Prostate gland (tissue), 2 donors: ENCODE measurements around the gene FOLH1. TPM values are rescaled to one million over a fixed set of nuclear protein-coding genes. Genes with fewer than 3 reads are reported as not detected.
"Not testable (repeated sequence)": the region's sequence is repeated elsewhere in the genome, so short reads cannot be mapped to it uniquely, and the experiment has no call there.

Experiments
- DNase-seq: peaks from one replicate; pipeline ENCODE4 v3.0.0-alpha.2; 2019; ENCODE audit warnings: low spot score
- H3K27ac ChIP-seq, 2 donors: fragments of 200-600 bp; sonication (generic); 2 replicates each; pipeline ENCODE4 v1.5.1; 2017 to 2019
- H3K27me3 ChIP-seq: fragments of 200-600 bp; sonication (generic); replicated peaks from 2 replicates; pipeline ENCODE4 v1.5.1; 2019; ENCODE audit not compliant: insufficient read depth
- H3K36me3 ChIP-seq, 2 donors: fragments of 200-600 bp; sonication (generic); 1 replicate in 1 of 2; 2 replicates in 1 of 2; pipeline versions ENCODE4 v1.5.1 to v1.8.1; 2017 to 2019
- H3K4me1 ChIP-seq: fragments of 200-600 bp; sonication (generic); replicated peaks from 2 replicates; pipeline ENCODE4 v1.5.1; 2019
- H3K4me3 ChIP-seq, 2 donors: fragments of 200-600 bp; sonication (generic); 2 replicates each; pipeline ENCODE4 v1.5.1; 2017 to 2019
- H3K9me3 ChIP-seq: fragments of 200-600 bp; sonication (generic); 2 replicates; pipeline ENCODE4 v1.5.1; 2017
- POLR2A ChIP-seq: fragments of 450-650 bp; IDR thresholded peaks from one replicate; pipeline ENCODE4 v1.6.1; 2016; ENCODE audit warnings: antibody characterized with exemption, mild to moderate bottlenecking
- POLR2AphosphoS5 ChIP-seq: sonication (generic); formaldehyde crosslinking; IDR thresholded peaks from one replicate; pipeline ENCODE4 v1.6.1; 2017; ENCODE audit warnings: antibody characterized with exemption
- WGBS: methylation state at CpG from one replicate; pipeline ENCODE4 v1.1.5; 2018; 5-methylcytosine and 5-hydroxymethylcytosine counted together
- intact Hi-C: fragments of 100-400 bp; cut with DNase I; formaldehyde crosslinking; loops from one replicate; pipeline ENCODE4 v1.14.2; 2022
- total RNA-seq, 2 donors: library from RNA; depleted of rRNA; stranded (reverse); fragments of >200 nt; gene quantifications; one replicate each; pipeline ENCODE4 v1.1.0, GENCODE V29; 2016
- TF ChIP-seq, protein P1 (sequence below), 4 experiments: fragments of 200-600 bp in 2 of 4; fragments of 450-650 bp in 2 of 4; sonication (generic) in 2 of 4; IDR thresholded peaks; 1 replicate in 3 of 4; 2 replicates in 1 of 4; pipeline ENCODE4 v1.5.1; 2016 to 2019; ENCODE audit warnings: antibody characterized with exemption in 4 of 4, mild to moderate bottlenecking in 2 of 4, moderate library complexity in 2 of 4

Gene FOLH1
- total RNA-seq, 2 donors from 2014 or later: 43.9 to 739 TPM

DNA sequence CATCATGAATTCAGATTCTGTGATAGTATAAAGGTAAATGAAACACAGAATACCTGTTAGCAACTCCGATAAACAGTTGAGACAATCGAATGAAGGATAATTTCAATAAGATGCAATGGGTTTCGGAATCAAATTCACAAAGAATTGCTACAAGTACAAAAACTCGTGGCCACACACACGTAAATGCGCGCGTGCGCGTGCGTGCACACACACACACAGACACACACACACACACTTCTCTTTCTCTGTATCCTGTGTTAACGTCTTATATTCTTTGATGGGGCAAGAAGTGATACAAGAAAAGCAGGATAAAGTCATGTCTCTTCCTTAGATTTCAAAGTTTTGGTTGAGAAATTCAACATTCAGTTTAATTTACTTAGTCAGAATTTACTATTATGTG, 57.2 kb downstream of the FOLH1 start:
- no peaks in the 10 kb centered on the region for H3K9me3 ChIP-seq
- no peak overlapping the region for H3K4me3 ChIP-seq
- no peak overlapping the region for H3K27ac ChIP-seq
- DNase-seq: no peak
- H3K36me3 ChIP-seq: no peaks in the 10 kb centered on the region
- WGBS: 84% methylated on average over 12 of the region's 12 CpGs
- no peaks in the 10 kb centered on the region for H3K4me1 ChIP-seq
- TF ChIP-seq, protein P1, sequence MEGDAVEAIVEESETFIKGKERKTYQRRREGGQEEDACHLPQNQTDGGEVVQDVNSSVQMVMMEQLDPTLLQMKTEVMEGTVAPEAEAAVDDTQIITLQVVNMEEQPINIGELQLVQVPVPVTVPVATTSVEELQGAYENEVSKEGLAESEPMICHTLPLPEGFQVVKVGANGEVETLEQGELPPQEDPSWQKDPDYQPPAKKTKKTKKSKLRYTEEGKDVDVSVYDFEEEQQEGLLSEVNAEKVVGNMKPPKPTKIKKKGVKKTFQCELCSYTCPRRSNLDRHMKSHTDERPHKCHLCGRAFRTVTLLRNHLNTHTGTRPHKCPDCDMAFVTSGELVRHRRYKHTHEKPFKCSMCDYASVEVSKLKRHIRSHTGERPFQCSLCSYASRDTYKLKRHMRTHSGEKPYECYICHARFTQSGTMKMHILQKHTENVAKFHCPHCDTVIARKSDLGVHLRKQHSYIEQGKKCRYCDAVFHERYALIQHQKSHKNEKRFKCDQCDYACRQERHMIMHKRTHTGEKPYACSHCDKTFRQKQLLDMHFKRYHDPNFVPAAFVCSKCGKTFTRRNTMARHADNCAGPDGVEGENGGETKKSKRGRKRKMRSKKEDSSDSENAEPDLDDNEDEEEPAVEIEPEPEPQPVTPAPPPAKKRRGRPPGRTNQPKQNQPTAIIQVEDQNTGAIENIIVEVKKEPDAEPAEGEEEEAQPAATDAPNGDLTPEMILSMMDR (IDR thresholded peaks at IDR 0.05): no peak
- no peak for TF ChIP-seq POLR2A
- TF ChIP-seq POLR2AphosphoS5: no peak
- intact Hi-C loops: no loop called here
- H3K27me3 ChIP-seq: no peaks in the 10 kb centered on the region

DNA sequence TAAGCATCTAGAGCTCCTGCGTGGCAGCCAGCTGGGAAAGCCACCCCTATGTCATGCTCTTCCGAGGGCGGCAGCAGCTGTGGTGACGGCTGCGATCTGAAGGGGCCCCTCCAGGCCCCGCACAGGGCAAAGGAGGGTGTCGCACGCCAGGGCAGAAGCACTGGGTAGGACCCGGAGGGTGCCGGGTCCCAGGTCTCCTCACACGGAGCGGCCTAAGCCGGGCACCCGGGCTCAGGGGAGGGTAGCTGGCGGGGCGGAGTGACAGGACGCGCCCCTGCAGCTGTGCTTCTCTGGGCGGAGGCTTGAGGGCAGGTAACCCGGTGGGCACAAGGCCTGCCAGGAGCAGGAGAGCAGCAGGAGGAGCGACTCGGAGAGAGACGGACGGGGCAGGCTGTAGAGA, 106.0 kb downstream of the FOLH1 start:
- H3K27ac ChIP-seq, H3K27me3 ChIP-seq, H3K4me3 ChIP-seq, H3K36me3 ChIP-seq, intact Hi-C loops, H3K9me3 ChIP-seq, H3K4me1 ChIP-seq, DNase-seq: not testable (repeated sequence)
- 93% methylated on average over 14 of the region's 24 CpGs for WGBS

Other genes starting within 250 kb of the FOLH1 start
- not detected for gene TRIM51G, start 224.7 kb downstream of the FOLH1 start, total RNA-seq
- gene TRIM49B, start 179.8 kb downstream of the FOLH1 start, total RNA-seq: under 1 TPM in 1 of 2 donors, not detected in 1; 0.23 TPM
- gene TRIM64C, start 149.5 kb downstream of the FOLH1 start, total RNA-seq: not detected